COR-L47 (cell line): ENCODE data around the gene KDM5B.

ENCODE experiments used
- DNase-seq: peaks from one replicate; lab custom pipeline; 2025; lab: John Stamatoyannopoulos, UW

KDM5B gene

DNA sequence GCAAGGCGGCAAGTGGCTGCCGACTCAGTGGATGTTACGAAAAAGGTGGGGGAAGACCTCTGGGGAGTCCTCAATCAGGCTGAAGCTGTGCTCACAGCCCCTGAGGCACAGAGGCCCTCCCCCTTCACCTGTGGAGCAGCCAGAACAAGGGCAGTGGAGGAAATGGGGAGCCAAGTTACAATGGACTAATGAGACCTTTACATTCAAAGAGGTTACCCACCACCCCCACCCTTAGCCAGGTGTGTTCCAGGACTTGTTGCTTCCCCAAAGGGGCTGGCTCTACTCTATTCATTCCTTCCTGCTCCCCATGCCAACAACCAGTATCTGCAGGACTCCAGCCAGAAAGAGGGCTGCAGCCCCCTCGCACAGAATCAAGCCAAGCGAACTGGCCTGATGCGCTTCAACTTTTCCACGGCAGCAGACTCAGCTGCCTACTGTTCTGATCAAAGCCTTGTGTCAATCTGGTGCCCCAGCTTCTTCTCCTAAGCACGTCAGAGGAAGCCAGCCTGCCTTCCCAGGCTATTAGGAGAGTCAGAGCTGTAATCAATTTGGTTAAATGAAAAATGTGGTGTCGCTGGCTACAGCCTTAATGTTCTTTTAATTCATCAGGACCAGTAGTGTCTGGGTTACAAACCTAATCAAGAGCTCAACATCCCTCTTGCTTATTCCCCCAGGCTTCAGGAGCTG, 96.1 kb downstream of the KDM5B start:
- no peak for DNase-seq

DNA sequence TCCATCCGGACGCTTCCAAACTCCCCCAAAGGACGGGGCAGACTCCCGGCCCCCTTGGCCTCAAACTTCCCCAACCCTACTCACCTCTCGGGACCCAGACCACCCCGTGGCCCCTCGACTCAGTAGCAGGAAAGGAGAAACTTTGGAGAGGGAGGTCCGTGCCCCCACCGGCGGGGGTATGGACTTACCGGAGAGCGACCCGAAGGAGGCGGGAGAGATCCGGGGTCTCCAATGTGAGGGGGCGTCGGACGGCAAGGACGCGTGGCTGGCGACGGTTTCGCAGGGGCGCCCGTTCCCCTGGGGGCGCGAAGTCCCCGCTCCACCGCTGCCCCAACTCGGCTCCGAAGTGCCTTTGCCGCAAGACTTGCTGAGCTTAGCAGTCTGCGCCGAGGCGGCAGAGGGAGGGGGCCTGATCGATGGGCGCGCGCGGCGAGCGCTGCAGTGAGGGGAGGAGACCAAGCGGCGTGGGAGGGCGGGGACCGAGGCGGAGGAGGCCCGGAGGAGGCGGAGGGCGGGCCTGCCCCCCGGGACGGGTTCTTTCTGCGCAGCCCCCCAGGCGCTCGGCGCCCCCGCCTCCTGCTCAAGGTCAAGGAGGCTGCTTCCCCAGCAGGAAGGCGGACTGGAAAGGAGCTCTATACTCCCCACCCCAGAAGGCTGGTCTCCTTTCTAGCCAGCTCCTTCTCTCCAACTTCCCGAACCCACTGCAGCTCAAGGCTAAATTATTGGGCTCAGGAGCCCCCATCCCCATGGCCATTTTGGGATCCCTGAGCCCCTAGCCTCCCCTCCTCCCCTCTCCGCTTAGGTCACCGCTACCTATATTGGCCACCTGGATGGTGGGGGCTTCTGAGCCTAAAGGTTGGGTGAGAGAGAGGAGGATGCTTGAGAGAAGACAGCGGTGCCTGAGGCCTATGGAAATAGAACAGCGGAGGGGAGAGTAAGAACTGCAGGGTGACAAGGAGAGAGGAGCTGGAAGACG, 97.9 kb downstream of the KDM5B start, which contains the start of gene SYT2:
SYT2 (minus strand) TSS at position 385 of the 976 bp plus-strand sequence. CDS start 104,682 bp downstream, outside the sequence.
- peak; percentile 57 for DNase-seq

DNA sequence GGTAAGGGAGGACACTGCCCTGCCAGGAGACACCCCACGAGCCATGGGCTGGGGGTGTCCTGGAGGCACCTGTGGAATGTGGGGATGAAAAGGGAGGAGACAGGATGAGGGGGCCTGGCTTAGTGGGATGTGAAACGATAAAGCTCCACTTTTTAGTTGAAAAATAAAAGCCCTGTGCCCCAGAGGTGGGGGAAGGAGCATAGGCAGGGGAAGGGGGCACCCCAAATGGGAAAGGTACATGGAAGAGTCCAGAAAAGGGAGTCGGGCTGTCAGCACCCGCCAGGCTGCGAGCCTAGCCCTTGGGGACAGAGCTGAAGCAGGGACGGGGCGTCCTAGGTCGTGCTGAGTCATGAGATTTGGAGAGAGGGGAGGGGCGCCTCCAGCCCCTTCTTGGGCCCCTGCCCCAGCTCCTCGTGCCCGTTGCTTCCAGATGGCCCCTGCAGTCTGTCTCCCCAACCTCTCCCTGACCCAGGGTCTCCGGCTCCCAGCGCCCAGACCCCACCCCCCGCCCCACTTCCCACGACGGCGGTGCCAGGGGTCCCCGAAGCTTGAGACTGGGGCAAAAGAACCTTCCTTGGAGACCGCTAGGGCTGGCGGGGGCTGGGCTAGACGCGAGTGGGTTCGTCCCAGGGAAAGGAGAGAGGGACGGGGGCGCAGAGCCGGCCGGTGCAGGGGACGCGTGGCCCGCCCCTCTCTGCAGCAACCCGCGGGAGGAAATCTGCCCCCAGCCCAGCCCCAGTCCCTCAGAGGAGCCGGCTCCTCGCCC, 98.8 kb downstream of the KDM5B start:
- DNase-seq: no peak

DNA sequence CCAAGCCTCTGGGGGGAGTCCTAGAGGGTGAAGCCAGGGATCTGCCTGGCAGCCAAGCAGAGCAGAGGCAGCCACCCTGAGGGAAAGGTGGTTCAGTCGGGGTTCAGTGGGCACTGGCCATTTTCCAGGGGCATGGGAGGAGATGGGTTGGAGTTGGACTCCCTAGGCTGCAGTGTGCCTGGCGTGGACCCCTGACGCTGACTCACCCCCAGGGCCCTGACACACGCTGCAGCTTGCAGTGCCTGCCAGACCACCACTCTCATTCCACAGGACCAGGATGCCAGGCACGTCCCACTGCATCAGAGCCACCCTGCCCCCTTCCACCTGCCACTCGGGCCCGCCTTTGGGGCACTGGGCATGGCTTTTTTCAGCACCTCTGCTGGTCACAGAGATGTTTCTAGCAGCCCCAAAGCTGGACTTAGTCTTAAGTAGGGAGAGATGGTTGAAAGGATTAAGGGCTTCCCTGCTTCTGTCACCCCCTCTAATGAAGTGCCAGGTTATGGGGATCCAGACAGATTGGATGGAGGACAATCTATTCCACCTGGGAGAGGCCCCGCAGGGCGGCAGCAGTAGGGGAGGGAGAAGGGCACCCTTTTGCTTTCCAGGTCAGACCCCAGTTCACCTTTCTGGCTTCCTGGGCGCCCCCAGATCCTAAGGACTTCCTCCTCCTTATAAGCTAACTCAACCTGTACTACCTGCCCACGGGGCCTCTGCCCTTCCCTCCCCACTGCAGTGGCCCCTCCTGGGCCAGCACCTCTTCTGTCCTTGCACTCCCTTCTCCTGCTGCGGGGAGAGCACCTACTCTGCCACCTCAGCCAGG, 99.6 kb downstream of the KDM5B start:
- DNase-seq: no peak

DNA sequence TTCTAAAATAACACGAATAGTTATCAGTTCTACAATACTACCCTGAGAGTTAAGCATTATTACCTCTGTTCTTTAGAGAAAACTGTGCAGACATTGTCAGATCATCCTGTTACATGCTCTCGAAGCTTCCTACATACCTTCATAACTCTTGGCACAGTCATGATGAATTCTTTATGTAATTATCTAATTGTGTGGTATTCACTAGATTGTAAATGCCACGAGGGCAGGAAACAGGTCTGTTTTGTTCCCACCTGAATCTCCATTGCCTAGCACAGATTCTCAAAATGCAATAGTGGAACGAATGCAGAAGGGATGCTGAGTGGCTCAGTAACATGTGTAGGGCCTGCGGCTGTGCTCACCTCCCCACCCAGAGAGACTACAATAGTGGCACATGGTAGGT, 101.4 kb downstream of the KDM5B start:
- DNase-seq: no peak

DNA sequence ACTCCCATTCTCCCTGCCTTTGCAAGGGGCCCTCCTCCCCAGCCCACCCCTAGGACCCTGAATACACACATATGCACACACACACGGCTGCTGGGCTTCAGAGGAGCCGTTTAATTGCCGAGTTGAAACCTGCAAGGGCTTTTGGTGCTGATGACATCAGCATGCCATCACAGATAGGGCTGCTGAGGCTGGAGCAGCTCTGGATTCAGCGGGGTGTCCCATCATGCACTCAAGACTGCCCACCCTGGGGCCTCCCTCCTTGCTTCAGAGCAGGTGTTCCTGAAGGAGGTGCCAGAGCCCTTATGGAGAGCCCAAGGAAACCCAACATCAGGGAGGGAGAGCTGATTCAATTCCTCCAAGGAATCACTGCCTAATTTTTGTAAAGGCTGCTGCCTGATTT, 103.6 kb downstream of the KDM5B start:
- DNase-seq: no peak

DNA sequence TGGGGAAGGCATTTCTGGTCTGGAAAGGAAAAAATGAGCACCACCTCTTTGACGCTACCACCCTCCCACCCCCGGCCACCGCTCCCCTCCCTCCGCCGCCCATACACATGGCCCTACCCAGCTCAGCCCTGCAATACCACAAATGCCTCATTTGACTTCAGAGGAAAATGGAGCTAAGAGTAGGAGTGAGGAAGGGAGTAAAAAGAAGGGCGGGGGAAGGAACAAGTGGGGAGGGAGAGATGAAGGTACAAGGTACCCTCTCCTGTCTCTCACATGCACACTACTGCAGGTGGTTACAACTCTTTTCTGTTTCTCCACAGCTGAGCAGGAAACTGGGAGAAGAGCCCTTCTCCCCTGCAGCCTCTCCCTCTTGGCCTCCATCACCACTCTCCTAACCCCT, 105.0 kb downstream of the KDM5B start:
- no peak for DNase-seq

DNA sequence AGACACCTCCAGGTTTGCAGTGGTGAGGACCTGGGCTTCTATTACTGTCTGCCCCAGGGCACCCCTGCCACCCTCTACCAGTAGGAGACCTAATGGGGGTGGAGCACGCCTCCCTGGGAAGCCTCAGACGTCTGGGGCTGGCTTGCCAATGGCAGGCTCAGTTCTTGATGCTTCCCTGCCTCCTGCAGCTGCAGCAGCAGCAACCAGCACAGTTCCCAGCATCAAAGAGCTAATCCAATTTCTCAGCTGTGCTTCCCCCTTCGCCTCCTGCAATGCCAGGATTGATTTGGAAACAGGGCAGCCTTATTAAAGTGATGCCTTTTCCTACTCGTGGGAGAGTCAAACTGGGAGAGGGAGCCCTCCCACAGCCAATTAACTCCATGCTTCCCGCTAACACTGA, 106.1 kb downstream of the KDM5B start:
- DNase-seq: no peak

DNA sequence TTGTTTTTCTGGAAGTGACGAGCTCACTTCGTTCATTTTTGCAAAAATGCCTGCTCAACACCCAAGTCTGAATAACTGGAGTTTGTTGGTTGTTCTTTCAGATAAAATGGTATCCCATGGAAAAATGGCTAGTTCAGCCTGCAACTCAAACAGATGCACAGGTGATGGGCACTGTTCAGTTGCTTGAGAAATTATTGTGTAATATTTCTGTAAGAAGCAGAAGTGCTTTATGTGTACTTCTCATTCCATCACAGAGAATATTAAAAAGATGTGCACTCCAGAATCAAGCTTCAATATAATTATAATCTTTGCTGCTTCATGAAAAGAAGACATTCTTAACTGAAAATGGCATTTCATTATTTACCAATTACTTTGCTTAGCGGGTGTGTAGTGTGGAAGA, 107.0 kb downstream of the KDM5B start:
- DNase-seq: no peak

DNA sequence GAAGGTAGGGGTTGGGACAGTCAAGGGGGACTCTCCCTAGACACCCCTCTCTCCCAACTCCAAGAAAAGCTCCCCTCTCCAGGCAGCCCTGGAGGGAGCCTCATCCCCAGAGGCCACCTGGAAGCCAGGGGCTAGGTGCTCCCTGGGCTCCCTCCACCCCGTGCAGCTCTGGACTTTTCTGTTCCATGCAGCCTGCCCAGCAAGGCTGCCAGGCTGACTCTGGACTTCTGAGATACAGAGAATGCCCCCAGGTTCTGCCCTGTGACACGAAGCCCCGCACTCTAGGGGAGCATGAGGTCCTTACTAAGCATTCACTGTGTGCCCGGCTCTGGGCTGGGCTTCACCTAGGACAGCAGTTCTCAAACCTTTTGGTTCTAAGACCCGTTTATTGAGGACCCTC, 108.2 kb downstream of the KDM5B start:
- no peak for DNase-seq

DNA sequence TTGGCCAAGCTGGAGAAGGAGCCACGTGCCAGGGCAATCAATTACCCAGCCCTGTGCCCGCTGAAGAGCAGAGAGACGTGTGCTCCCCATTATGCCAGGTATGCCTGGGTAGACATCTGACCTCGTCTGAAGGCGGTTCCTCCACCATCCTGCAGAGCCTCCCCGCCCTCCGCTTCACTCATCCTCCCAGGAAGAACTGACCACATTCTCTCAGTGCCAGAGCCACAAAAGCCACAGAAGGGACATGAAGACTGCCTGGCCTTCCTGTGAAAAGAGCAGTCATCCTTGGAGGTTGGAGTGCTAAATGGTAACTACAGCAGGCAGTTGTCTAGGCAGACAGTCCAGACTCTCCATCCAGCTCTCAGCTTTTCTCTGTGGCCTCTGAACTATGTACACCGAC, 109.9 kb downstream of the KDM5B start:
- no peak for DNase-seq

DNA sequence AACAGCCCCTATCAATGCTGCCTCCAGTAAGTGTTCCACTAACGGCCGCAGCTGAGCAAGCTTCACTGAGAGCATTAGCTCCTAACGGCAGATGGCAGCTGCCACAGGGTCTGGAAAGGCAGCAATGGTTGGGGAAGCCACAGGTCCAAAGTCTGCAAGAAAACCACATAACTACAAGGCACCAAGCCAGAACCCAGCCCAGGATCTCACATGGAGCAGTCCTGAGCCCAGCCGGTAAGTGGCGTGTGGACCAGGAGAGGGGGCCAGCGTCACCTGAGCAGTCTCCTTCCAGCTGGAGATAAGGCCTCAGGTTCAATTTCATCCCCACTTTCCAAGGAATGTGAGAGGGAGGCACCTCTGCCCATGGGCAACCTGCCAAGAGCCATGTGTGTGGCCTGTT, 111.2 kb downstream of the KDM5B start:
- DNase-seq: no peak

DNA sequence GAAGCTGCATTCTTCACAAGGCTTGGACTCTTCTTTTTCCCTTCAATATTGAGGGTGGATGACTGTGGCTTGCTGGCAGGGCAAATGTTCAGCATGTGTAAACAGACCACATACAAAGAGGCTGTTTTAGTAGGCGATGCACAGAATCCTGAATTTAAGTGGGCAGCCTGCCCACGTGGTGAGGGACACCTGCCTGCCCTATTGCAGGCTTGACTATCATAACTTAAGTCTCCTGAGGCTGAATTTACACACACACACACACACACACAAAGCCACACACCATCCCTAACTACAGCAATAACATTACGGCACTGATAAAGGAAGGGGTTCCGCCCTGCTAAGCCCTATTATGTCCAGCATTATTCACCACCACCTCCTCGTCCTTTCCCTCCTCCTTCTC, 113.9 kb downstream of the KDM5B start:
- peak; percentile 38 for DNase-seq

DNA sequence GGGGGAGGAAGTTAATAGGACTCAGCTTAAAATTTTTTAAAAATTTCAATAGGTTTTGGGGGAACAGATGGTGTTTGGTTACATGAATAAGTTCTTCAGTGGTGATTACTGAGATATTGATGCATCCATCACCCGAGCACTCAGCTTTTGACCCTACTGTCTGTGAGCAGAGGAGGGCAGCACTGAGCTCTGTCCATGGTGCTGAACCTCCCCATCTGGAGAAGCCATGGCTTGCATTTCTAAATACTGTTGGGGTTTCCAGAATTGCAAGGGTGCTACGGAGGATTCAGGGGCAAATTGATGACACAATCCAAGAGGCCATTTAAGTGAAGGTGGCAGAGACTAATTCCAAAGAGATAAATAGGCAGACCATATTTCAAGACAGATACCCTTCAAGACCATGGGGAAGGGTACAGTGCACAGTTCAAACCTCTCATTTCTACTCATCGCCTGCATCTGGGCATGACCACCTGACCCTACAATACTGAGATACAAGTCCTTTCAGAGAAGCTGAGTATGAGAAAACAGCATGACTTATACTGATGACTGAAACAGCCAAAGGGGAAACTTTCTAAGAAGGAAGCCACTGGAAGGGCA, 115.2 kb downstream of the KDM5B start:
- peak; percentile 14 for DNase-seq

DNA sequence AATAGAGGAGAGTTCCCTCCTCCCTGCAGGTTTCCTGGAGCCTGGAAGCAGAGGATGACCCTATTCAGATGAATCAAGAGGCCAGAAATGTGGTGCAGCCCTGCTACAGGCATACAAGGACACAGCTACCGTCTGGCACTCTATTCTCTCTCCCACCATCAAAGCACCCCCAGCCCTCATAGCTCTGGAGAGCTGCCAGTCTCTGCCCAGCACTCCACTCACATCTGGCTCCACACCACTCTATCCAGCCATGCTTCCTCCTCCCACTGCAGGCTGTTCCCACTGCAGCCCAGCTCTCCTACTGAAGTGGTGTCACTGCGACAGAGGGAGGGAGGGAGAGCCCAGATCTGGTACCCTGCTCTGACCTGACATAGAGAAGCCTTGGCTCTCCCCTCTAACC, 116.4 kb downstream of the KDM5B start:
- DNase-seq: no peak

DNA sequence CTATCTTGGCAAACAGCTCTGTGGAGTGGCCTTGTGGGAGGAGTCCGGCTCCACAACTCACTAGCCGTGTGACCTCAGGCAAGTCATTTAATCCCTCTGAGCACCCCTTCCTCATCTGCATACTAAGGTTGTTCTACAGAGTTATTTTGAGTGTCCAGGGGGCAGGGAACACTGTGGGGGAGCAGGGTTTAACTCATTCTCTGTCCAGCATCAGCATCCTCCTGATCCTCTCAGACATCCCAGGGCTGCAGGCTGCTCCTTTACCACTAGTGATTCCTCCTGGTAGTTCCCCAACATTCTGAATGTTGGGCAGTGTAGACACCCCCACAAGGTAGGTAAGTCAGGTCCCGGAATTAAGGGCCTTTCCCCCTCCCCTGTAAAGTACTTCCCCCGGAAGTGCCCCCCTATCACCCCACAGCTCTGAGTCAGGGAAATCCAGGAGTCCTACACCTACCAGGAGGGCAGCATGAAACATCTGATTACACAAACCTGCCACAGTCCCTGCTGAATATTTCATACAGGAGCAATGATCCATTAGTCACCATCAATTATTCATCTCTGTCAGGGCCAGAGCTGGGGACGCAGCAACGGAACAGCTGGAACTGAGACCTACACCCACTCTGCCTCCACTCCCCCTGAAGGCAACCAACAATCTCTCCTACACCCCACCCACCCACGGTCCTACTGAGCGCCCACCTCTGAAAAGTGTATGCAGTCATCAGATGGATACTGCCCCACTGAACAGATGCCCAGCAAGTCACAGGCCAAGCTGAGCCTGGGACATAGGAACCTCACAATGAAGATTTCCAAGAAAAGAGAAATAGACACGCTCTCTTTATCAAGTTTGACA, 118.5 kb downstream of the KDM5B start:
- no peak for DNase-seq

DNA sequence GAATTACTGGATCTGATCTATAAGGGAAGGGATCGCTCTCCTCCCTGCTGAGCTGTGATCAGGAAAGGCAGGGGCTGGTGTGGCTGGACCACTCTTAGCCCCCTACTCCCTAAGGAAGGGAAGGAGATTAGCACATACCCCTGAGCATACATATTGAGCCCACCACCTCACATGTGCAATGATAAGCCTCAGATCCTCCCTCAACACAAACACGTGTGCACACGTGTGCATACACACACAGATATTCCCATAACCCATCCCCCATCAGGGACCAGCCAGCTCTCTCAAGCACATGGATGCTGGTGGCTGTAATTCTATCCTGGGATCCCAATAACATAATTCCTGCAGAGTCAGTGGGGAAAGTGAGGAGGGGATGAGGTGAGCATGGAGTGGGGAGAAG, 119.1 kb downstream of the KDM5B start:
- no peak for DNase-seq

DNA sequence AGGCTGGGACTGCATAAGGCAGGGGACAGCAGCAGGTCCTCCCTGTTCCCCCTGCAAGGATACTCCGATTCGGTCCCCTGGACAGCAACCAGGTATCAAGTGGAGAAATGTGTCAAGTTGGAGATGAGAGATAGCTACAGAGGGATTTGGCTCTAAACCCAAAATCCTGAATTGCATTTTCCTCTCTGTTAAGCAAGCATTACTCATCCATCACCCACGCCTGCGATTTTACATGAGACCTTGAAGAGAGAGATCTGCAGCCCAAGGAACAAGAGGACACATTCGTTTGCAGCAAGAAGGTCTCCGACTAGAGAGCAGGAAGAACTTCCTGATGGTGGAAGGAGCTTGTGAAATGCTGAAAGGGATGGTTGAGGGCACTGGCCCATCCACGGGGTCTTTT, 119.8 kb downstream of the KDM5B start:
- DNase-seq: no peak

DNA sequence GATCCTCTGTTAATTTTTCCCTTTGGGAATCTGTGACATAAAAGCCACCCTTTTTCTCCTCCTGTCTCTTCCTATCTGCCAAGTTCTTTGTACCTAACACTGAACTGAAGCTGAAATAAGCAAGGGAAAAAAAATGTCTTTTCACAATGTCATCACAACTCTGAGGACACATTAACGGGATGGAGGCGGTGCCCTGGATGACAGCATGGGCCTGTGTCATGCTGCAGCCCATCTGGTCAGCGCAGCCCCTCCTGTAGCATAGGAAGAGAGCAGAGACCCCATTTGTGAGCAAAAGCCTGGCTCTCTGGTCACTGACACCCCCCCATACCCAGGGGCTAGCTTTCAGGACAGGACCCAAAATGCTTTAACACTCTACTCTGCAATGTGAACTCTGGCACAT, 120.4 kb downstream of the KDM5B start:
- DNase-seq: no peak

DNA sequence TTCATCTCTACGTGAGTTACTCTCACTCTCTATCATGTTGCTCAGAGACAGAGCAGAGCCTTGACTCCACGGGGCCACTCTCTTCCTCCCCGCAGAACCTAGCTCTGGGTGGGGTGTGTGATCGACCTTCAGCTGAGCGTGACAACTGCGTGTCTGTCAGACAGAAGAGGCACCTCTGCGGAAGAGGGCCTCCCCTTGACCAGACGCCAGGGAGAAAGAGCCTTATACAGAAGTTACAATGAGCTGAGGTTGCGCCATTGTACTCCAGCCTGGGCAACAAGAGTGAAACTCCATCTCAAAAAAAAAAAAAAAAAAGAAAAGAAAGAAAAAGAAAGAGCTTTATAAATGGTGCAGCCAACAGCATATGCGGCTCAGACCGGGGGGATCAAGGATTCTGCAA, 120.9 kb downstream of the KDM5B start:
- DNase-seq: no peak
